Breast epithelium (tissue), 4 donors: ENCODE results near the gene MDH2. TPM values are rescaled to one million over a fixed set of nuclear protein-coding genes. Genes with fewer than 3 reads are reported as not detected.

ENCODE experiments used
- DNase-seq, 2 donors: peaks; one replicate each; pipeline ENCODE4 v3.0.0-alpha.2; 2019; ENCODE audit warnings: low spot score in 2 of 2
- H3K27ac ChIP-seq, 2 donors: fragments of 200-600 bp; sonication (generic) in 1 of 2; one replicate each; pipeline ENCODE4 v1.5.1; 2016 to 2019; ENCODE audit warnings: mild to moderate bottlenecking in 1 of 2
- H3K27me3 ChIP-seq, 2 donors: fragments of 200-600 bp; sonication (generic) in 1 of 2; one replicate each; pipeline versions ENCODE4 v1.5.1 to v1.6.0; 2017 to 2019; ENCODE audit warnings: control low read depth in 1 of 2, mild to moderate bottlenecking in 1 of 2
- H3K36me3 ChIP-seq: fragments of 200-600 bp; one replicate; pipeline ENCODE4 v1.5.1; 2019
- H3K4me1 ChIP-seq, 2 donors: fragments of 200-600 bp; sonication (generic); one replicate each; pipeline ENCODE4 v1.5.1; 2016 to 2019; ENCODE audit warnings: control low read depth in 1 of 2
- H3K4me3 ChIP-seq, 3 donors: fragments of 200-600 bp; sonication (generic); 1 replicate in 2 of 3; 2 replicates in 1 of 3; pipeline ENCODE4 v1.5.1; 2016 to 2019; ENCODE audit warnings: mild to moderate bottlenecking in 3 of 3, moderate library complexity in 2 of 3
- H3K9me3 ChIP-seq, 2 donors: fragments of 200-600 bp; sonication (generic) in 1 of 2; one replicate each; pipeline ENCODE4 v1.5.1; 2016 to 2019; ENCODE audit warnings: control low read depth in 1 of 2
- CTCF ChIP-seq, 3 donors: fragments of 450-650 bp; IDR thresholded peaks; one replicate each; pipeline ENCODE4 v1.5.1; 2016 to 2017; ENCODE audit warnings: antibody characterized with exemption in 3 of 3, mild to moderate bottlenecking in 3 of 3, moderate library complexity in 3 of 3
- POLR2A ChIP-seq: fragments of 450-650 bp; IDR thresholded peaks from one replicate; pipeline ENCODE4 v1.6.1; 2016; ENCODE audit warnings: antibody characterized with exemption, mild to moderate bottlenecking, moderate library complexity
- POLR2AphosphoS5 ChIP-seq, 3 donors: sonication (generic); formaldehyde crosslinking; IDR thresholded peaks; one replicate each; pipeline ENCODE4 v1.6.1; 2017; ENCODE audit warnings: antibody characterized with exemption in 3 of 3
- intact Hi-C: fragments of 100-400 bp; cut with DNase I; formaldehyde crosslinking; loops from one replicate; pipeline ENCODE4 v1.15.1; 2023; ENCODE audit warnings: low total_unique reads
- total RNA-seq, 3 donors: library from RNA; depleted of rRNA; stranded (reverse); fragments of >200 nt; gene quantifications; one replicate each; pipeline ENCODE4 v1.1.0, GENCODE V29; 2016

The MDH2 gene
- total RNA-seq, 3 donors from 2014 or later = 52.0 to 63.3 (median 61.8) TPM

DNA sequence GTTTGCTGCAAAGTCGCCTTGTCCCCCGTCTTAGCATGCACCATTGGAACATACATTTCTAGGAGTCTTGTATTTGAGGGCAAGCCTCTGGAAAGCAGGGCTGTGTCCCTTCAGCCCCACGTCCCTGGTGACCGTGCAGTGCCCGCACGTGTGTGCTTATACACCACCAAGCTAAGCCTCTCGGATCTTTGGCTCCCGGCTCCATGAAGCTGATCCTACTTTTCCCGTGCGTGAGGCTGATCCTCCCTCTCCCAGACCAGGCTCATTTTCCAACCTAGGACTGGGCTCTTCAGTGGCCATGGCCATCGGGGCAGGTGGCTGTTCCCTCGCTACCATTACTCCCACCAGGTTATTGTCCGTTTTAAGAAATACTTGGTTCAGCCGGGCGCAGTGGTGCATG is 14.3 kb downstream of the MDH2 start:
- peaks cover 25% of the 10 kb centered on the region for H3K36me3 ChIP-seq
- DNase-seq = no peak
- H3K4me3 ChIP-seq = no peak overlapping the region
- H3K27ac ChIP-seq = no peak overlapping the region
- TF ChIP-seq POLR2A (no peak), POLR2AphosphoS5 (IDR thresholded peaks at IDR 0.05) (no peak), CTCF (IDR thresholded peaks at IDR 0.05) (no peak)
- no peaks in the 10 kb centered on the region for H3K27me3 ChIP-seq
- no peaks in the 10 kb centered on the region for H3K4me1 ChIP-seq
- intact Hi-C loops = no loop called here
- H3K9me3 ChIP-seq = no peaks in the 10 kb centered on the region

DNA sequence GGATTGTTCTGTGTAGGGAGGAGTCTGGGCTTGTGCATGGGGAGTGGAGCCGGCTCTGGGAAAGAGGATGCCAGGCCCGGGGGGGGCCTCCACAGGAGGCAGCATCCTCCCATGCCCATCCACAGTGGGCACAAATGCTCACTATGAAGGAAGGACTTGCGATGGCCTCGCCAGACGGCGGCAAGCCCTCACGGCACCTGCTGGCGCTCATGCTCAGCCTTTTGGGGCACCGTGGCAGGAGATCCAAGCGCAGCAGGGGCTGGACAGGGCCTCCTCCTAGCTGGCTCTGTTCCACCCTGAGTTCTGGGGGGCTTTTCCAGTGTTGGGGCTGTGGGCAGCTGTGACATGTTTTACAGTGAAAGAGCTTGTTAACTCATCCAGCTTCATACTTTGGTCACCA is 15.2 kb downstream of the MDH2 start:
- Histone ChIP-seq H3K4me3 (no peak overlapping the region), H3K27me3 (no peaks in the 10 kb centered on the region), H3K9me3 (no peaks in the 10 kb centered on the region), H3K4me1 (no peaks in the 10 kb centered on the region), H3K36me3 (peaks cover 18% of the 10 kb centered on the region), H3K27ac (no peak overlapping the region)
- no peak for DNase-seq
- TF ChIP-seq CTCF (IDR thresholded peaks at IDR 0.05) = no peak
- no peak for TF ChIP-seq POLR2A
- no peak for TF ChIP-seq POLR2AphosphoS5 (IDR thresholded peaks at IDR 0.05)
- intact Hi-C loops = no loop called here

DNA sequence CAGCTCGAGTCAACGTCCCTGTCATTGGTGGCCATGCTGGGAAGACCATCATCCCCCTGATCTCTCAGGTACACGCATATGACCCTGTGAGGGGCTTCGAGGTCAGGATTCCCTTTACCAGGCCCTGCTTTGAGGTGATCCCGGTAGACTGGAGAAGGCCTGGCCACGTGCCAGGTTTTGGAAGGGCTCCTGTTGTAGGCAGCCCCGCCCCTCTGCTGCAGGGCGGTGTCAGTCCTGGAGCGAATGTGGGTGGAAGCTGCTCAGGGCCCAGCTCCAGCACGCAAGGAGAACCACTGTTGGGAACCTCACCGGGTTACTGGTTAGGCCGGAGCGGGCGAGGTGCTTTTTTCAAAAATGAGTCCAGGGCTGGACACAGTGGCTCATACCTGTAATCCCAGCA is 15.6 kb downstream of the MDH2 start:
- Histone ChIP-seq H3K9me3 (no peaks in the 10 kb centered on the region), H3K27me3 (no peaks in the 10 kb centered on the region), H3K4me3 (no peak overlapping the region), H3K4me1 (no peaks in the 10 kb centered on the region), H3K36me3 (peaks cover 13% of the 10 kb centered on the region), H3K27ac (no peak overlapping the region)
- intact Hi-C loops = no loop called here
- DNase-seq = peak; percentile 40 to 74
- TF ChIP-seq POLR2AphosphoS5 (IDR thresholded peaks at IDR 0.05) = no peak
- TF ChIP-seq CTCF (IDR thresholded peaks at IDR 0.05) = no peak
- no peak for TF ChIP-seq POLR2A

- intact Hi-C loops = no loop called here
- H3K27me3 ChIP-seq = no peaks in the 10 kb centered on the region
- peaks cover 6% of the 10 kb centered on the region for H3K36me3 ChIP-seq
- no peak for DNase-seq
- no peak overlapping the region for H3K27ac ChIP-seq
- TF ChIP-seq POLR2AphosphoS5 (IDR thresholded peaks at IDR 0.05) (no peak), CTCF (IDR thresholded peaks at IDR 0.05) (no peak), POLR2A (no peak)
- H3K9me3 ChIP-seq = no peaks in the 10 kb centered on the region
- no peaks in the 10 kb centered on the region for H3K4me1 ChIP-seq
- no peak overlapping the region for H3K4me3 ChIP-seq
Observed at GRCh38 chr7:76064208-76064970, 16.5 kb downstream of the MDH2 start.

- intact Hi-C loops = no loop called here
- no peak for TF ChIP-seq CTCF (IDR thresholded peaks at IDR 0.05)
- TF ChIP-seq POLR2AphosphoS5 (IDR thresholded peaks at IDR 0.05) = no peak
- TF ChIP-seq POLR2A = no peak
- no peaks in the 10 kb centered on the region for H3K4me1 ChIP-seq
- peaks cover 6% of the 10 kb centered on the region for H3K36me3 ChIP-seq
- H3K27ac ChIP-seq = no peak overlapping the region
- H3K27me3 ChIP-seq = no peaks in the 10 kb centered on the region
- H3K9me3 ChIP-seq = no peaks in the 10 kb centered on the region
- no peak for DNase-seq
- no peak overlapping the region for H3K4me3 ChIP-seq
Observed at GRCh38 chr7:76065016-76065612, 17.2 kb downstream of the MDH2 start.
